A549 (cell line): ENCODE measurements around the gene CADM2.

Source experiments
- BHLHE40 ChIP-seq: IDR thresholded peaks from 2 replicates; pipeline ENCODE4 v1.6.1; 2012; ENCODE audit warnings: low read depth, low read length, inconsistent platforms
- CBX8 ChIP-seq: fragments of 200-600 bp; sonication (generic); IDR thresholded peaks from 2 replicates; pipeline ENCODE4 v1.6.1; 2016
- CHD4 ChIP-seq: fragments of 200-600 bp; sonication (generic); IDR thresholded peaks from 2 replicates; pipeline ENCODE4 v1.6.1; 2016; ENCODE audit warnings: antibody characterized with exemption, mild to moderate bottlenecking, borderline replicate concordance
- EP300 ChIP-seq, 2 experiments: fragments of >200 bp; sonication (Bioruptor Twin); formaldehyde crosslinking; IDR thresholded peaks; 2 replicates in 1 of 2; 3 replicates in 1 of 2; pipeline ENCODE4 v1.6.1; 2016 to 2017
- MAZ ChIP-seq: fragments of 150-350 bp; IDR thresholded peaks from 2 replicates; pipeline ENCODE4 v1.6.1; 2014; ENCODE audit warnings: antibody characterized with exemption, low read depth, low read length, borderline replicate concordance
- NR3C1 ChIP-seq: fragments of >200 bp; sonication (Bioruptor Twin); formaldehyde crosslinking; IDR thresholded peaks from 3 replicates; pipeline ENCODE4 v1.6.1; 2017
- POLR2A ChIP-seq: IDR thresholded peaks from 2 replicates; pipeline ENCODE4 v1.6.1; 2012; ENCODE audit warnings: mild to moderate bottlenecking, low read length
- RAD21 ChIP-seq, 2 experiments: fragments of >200 bp in 1 of 2; sonication (Bioruptor Twin) in 1 of 2; formaldehyde crosslinking in 1 of 2; IDR thresholded peaks in 1 of 2; conservative IDR thresholded peaks in 1 of 2; 2 replicates in 1 of 2; 3 replicates in 1 of 2; pipeline ENCODE4 v1.6.1; 2012 to 2018; ENCODE audit warnings: inconsistent platforms in 1 of 2
- SMC3 ChIP-seq: fragments of >200 bp; sonication (Bioruptor Twin); formaldehyde crosslinking; IDR thresholded peaks from 3 replicates; pipeline ENCODE4 v1.6.1; 2018; ENCODE audit warnings: inconsistent platforms
- SREBF2 ChIP-seq: fragments of 450-650 bp; IDR thresholded peaks from 2 replicates; pipeline ENCODE4 v1.6.1; 2014; ENCODE audit warnings: mild to moderate bottlenecking, moderate library complexity
- TF ChIP-seq, protein P1 (sequence below): IDR thresholded peaks from 2 replicates; pipeline ENCODE4 v1.6.1; 2012
- TF ChIP-seq, protein P2 (sequence below): fragments of >200 bp; sonication (Bioruptor Twin); formaldehyde crosslinking; IDR thresholded peaks from 3 replicates; pipeline ENCODE4 v1.5.1; 2016
- TF ChIP-seq, protein P3 (sequence below): fragments of 200-600 bp; sonication (generic); IDR thresholded peaks from 2 replicates; pipeline ENCODE4 v1.6.1; 2016; ENCODE audit warnings: antibody characterized with exemption, mild to moderate bottlenecking, moderate library complexity

DNA sequence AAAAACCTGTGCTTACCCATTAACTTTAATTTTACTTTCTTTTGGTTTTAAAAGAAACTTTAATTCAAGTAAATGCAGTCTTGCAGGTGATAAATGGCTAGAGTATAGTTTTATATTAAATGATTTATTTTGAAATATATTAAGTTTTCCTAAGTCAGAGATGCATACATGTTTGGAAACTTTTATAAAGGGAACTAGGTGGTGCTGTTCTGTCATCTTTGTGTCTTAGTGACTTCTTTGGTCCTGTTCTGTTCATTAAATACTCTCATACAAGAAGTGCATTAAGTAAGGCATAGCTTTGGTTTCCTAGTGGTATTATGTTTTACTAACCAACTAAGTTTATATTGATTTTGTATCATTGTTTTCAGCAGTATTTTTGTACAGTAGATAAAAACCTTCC is 15.6 kb downstream of the CADM2 start:
- peak; percentile 23 to 48; a peak in 3 of 5 replicates for TF ChIP-seq RAD21 (conservative IDR thresholded peaks at IDR 0.05 in 1 of 2, IDR thresholded peaks at IDR 0.05 in 1 of 2)
- no peak for TF ChIP-seq SREBF2
- TF ChIP-seq POLR2A = no peak
- TF ChIP-seq, protein P1, sequence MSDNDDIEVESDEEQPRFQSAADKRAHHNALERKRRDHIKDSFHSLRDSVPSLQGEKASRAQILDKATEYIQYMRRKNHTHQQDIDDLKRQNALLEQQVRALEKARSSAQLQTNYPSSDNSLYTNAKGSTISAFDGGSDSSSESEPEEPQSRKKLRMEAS = no peak
- TF ChIP-seq, protein P2, sequence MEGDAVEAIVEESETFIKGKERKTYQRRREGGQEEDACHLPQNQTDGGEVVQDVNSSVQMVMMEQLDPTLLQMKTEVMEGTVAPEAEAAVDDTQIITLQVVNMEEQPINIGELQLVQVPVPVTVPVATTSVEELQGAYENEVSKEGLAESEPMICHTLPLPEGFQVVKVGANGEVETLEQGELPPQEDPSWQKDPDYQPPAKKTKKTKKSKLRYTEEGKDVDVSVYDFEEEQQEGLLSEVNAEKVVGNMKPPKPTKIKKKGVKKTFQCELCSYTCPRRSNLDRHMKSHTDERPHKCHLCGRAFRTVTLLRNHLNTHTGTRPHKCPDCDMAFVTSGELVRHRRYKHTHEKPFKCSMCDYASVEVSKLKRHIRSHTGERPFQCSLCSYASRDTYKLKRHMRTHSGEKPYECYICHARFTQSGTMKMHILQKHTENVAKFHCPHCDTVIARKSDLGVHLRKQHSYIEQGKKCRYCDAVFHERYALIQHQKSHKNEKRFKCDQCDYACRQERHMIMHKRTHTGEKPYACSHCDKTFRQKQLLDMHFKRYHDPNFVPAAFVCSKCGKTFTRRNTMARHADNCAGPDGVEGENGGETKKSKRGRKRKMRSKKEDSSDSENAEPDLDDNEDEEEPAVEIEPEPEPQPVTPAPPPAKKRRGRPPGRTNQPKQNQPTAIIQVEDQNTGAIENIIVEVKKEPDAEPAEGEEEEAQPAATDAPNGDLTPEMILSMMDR = peak; percentile 20; the same call in 1 of the 3 replicates
- TF ChIP-seq NR3C1 = no peak
- TF ChIP-seq CBX8 = no peak
- TF ChIP-seq MAZ = no peak
- TF ChIP-seq SMC3 = peak; percentile 39; the same call in 1 of the 3 replicates
- no peak for TF ChIP-seq BHLHE40
- TF ChIP-seq EP300 (IDR thresholded peaks at IDR 0.05) = no peak
- TF ChIP-seq, protein P3, sequence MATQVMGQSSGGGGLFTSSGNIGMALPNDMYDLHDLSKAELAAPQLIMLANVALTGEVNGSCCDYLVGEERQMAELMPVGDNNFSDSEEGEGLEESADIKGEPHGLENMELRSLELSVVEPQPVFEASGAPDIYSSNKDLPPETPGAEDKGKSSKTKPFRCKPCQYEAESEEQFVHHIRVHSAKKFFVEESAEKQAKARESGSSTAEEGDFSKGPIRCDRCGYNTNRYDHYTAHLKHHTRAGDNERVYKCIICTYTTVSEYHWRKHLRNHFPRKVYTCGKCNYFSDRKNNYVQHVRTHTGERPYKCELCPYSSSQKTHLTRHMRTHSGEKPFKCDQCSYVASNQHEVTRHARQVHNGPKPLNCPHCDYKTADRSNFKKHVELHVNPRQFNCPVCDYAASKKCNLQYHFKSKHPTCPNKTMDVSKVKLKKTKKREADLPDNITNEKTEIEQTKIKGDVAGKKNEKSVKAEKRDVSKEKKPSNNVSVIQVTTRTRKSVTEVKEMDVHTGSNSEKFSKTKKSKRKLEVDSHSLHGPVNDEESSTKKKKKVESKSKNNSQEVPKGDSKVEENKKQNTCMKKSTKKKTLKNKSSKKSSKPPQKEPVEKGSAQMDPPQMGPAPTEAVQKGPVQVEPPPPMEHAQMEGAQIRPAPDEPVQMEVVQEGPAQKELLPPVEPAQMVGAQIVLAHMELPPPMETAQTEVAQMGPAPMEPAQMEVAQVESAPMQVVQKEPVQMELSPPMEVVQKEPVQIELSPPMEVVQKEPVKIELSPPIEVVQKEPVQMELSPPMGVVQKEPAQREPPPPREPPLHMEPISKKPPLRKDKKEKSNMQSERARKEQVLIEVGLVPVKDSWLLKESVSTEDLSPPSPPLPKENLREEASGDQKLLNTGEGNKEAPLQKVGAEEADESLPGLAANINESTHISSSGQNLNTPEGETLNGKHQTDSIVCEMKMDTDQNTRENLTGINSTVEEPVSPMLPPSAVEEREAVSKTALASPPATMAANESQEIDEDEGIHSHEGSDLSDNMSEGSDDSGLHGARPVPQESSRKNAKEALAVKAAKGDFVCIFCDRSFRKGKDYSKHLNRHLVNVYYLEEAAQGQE = no peak
- no peak for TF ChIP-seq CHD4
